ENCODE results near the gene TCAIM. TPM values are rescaled to one million over a fixed set of nuclear protein-coding genes. Genes with fewer than 3 reads are reported as not detected.

TCAIM gene
- total and polyA plus RNA-seq, 2 experiments from 2014 or later: 10.3 to 26.0 TPM

DNA sequence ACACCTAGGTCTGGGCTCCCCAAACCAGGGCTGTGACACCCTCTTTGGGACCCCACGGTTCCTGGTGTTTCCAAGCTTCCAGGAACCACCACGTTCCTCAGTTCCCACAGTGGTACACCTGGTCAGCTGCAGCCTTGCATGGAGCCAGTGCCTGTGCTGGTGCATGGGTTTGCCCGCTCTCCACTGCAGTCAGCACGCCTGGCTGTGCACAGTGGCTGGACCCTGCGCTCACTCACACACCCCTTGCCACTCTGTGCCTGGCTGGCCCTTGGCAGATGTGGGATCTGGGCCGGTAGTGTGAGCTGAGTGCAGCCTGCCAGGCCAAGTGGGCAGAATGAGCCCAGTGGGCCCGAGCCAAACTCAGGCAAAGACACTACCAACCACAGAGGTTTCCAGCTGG lies 48.8 kb downstream of the TCAIM start:
- no peaks in the 10 kb centered on the region for H3F3A ChIP-seq (replicated peaks; ENCODE audit: low read depth)
- TF ChIP-seq STAT1 (IDR thresholded peaks at IDR 0.05; ENCODE audit: unreplicated experiment): no peak
- TF ChIP-seq, protein P1, sequence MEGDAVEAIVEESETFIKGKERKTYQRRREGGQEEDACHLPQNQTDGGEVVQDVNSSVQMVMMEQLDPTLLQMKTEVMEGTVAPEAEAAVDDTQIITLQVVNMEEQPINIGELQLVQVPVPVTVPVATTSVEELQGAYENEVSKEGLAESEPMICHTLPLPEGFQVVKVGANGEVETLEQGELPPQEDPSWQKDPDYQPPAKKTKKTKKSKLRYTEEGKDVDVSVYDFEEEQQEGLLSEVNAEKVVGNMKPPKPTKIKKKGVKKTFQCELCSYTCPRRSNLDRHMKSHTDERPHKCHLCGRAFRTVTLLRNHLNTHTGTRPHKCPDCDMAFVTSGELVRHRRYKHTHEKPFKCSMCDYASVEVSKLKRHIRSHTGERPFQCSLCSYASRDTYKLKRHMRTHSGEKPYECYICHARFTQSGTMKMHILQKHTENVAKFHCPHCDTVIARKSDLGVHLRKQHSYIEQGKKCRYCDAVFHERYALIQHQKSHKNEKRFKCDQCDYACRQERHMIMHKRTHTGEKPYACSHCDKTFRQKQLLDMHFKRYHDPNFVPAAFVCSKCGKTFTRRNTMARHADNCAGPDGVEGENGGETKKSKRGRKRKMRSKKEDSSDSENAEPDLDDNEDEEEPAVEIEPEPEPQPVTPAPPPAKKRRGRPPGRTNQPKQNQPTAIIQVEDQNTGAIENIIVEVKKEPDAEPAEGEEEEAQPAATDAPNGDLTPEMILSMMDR (conservative IDR thresholded peaks at IDR 0.05; ENCODE audit: low read depth in 2 of 2): no peak
- no peak for TF ChIP-seq NANOG (IDR thresholded peaks at IDR 0.05; ENCODE audit: borderline replicate concordance)
- TF ChIP-seq, protein P2, sequence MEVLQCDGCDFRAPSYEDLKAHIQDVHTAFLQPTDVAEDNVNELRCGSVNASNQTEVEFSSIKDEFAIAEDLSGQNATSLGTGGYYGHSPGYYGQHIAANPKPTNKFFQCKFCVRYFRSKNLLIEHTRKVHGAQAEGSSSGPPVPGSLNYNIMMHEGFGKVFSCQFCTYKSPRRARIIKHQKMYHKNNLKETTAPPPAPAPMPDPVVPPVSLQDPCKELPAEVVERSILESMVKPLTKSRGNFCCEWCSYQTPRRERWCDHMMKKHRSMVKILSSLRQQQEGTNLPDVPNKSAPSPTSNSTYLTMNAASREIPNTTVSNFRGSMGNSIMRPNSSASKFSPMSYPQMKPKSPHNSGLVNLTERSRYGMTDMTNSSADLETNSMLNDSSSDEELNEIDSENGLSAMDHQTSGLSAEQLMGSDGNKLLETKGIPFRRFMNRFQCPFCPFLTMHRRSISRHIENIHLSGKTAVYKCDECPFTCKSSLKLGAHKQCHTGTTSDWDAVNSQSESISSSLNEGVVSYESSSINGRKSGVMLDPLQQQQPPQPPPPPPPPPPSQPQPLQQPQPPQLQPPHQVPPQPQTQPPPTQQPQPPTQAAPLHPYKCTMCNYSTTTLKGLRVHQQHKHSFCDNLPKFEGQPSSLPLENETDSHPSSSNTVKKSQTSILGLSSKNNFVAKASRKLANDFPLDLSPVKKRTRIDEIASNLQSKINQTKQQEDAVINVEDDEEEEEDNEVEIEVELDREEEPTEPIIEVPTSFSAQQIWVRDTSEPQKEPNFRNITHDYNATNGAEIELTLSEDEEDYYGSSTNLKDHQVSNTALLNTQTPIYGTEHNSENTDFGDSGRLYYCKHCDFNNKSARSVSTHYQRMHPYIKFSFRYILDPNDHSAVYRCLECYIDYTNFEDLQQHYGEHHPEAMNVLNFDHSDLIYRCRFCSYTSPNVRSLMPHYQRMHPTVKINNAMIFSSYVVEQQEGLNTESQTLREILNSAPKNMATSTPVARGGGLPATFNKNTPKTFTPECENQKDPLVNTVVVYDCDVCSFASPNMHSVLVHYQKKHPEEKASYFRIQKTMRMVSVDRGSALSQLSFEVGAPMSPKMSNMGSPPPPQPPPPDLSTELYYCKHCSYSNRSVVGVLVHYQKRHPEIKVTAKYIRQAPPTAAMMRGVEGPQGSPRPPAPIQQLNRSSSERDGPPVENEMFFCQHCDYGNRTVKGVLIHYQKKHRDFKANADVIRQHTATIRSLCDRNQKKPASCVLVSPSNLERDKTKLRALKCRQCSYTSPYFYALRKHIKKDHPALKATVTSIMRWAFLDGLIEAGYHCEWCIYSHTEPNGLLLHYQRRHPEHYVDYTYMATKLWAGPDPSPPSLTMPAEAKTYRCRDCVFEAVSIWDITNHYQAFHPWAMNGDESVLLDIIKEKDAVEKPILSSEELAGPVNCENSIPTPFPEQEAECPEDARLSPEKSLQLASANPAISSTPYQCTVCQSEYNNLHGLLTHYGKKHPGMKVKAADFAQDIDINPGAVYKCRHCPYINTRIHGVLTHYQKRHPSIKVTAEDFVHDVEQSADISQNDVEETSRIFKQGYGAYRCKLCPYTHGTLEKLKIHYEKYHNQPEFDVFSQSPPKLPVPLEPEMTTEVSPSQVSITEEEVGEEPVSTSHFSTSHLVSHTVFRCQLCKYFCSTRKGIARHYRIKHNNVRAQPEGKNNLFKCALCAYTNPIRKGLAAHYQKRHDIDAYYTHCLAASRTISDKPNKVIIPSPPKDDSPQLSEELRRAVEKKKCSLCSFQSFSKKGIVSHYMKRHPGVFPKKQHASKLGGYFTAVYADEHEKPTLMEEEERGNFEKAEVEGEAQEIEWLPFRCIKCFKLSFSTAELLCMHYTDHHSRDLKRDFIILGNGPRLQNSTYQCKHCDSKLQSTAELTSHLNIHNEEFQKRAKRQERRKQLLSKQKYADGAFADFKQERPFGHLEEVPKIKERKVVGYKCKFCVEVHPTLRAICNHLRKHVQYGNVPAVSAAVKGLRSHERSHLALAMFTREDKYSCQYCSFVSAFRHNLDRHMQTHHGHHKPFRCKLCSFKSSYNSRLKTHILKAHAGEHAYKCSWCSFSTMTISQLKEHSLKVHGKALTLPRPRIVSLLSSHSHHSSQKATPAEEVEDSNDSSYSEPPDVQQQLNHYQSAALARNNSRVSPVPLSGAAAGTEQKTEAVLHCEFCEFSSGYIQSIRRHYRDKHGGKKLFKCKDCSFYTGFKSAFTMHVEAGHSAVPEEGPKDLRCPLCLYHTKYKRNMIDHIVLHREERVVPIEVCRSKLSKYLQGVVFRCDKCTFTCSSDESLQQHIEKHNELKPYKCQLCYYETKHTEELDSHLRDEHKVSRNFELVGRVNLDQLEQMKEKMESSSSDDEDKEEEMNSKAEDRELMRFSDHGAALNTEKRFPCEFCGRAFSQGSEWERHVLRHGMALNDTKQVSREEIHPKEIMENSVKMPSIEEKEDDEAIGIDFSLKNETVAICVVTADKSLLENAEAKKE (CRISPR knock-in tag; IDR thresholded peaks at IDR 0.05): no peak
- peaks cover 3% of the 10 kb centered on the region; the same call in 1 of the 2 replicates for H3K36me3 ChIP-seq (ENCODE audit: insufficient read depth)
- Mint-ChIP-seq H3K9me3 (peaks cover 54% of the 10 kb centered on the region), H3K4me3 (no peak overlapping the region), H3K36me3 (ENCODE audit: low read depth) (peaks cover 38% of the 10 kb centered on the region), H3K27ac (no peak overlapping the region), H3K4me1 (no peaks in the 10 kb centered on the region), H3K27me3 (ENCODE audit: insufficient read depth, low read depth, poor library complexity) (peaks cover 2% of the 10 kb centered on the region)
- H3K9me2 ChIP-seq (ENCODE audit: insufficient read depth): 0 out of 2 replicates have a peak, but pooled peaks cover 4% of the 10 kb centered on the region
- H2AFZ ChIP-seq: no peak overlapping the region
- H3K27ac ChIP-seq (ENCODE audit: low read depth): no peak overlapping the region
- H3K4me1 ChIP-seq (ENCODE audit: insufficient read depth): no peaks in the 10 kb centered on the region
- no peak overlapping the region for H3K4me2 ChIP-seq
- ATAC-seq (no peak), DNase-seq (ENCODE audit: low spot score) (no peak)
- no peaks in the 10 kb centered on the region for H3K79me2 ChIP-seq (replicated peaks; ENCODE audit: insufficient read depth)
- H4K20me1 ChIP-seq (replicated peaks; ENCODE audit: insufficient read depth): no peaks in the 10 kb centered on the region
- H3K27me3 ChIP-seq (ENCODE audit: insufficient read depth): no peaks in the 10 kb centered on the region
- no peak overlapping the region for H3K4me3 ChIP-seq

DNA sequence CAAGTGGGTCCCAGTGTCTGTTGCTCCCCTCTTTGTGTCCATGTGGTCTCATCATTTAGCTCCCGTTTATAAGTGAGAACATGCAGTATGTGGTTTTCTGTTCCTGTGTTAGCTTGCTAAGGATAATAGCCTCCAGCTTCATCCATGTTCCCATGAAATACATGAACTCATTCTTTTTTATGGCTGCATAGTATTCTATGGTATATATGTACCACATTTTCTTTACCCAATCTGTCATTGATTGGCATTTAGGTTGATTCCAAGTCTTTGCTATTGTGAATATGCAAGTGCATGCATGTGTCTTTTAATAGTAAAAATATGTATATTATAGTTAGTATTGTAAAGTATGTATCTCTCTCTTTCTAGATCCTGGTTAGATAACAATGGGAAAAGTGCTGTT lies 53.9 kb downstream of the TCAIM start:
- Histone ChIP-seq H3K9me2 (ENCODE audit: insufficient read depth) (no peaks in the 10 kb centered on the region), H3K4me3 (no peak overlapping the region), H3K4me2 (no peak overlapping the region), H4K20me1 (replicated peaks; ENCODE audit: insufficient read depth) (no peaks in the 10 kb centered on the region), H3K27me3 (ENCODE audit: insufficient read depth) (no peaks in the 10 kb centered on the region), H3K36me3 (ENCODE audit: insufficient read depth) (no peaks in the 10 kb centered on the region; the same call in 1 of the 2 replicates), H3K79me2 (replicated peaks; ENCODE audit: insufficient read depth) (no peaks in the 10 kb centered on the region), H3K27ac (ENCODE audit: low read depth) (no peak overlapping the region), H3F3A (replicated peaks; ENCODE audit: low read depth) (no peaks in the 10 kb centered on the region), H3K4me1 (ENCODE audit: insufficient read depth) (no peaks in the 10 kb centered on the region), H2AFZ (no peak overlapping the region)
- no peak for DNase-seq (ENCODE audit: low spot score)
- Mint-ChIP-seq H3K27ac (no peak overlapping the region), H3K36me3 (ENCODE audit: low read depth) (peaks cover 6% of the 10 kb centered on the region), H3K4me3 (no peak overlapping the region), H3K4me1 (no peaks in the 10 kb centered on the region), H3K27me3 (ENCODE audit: insufficient read depth, low read depth, poor library complexity) (no peaks in the 10 kb centered on the region), H3K9me3 (peaks cover 12% of the 10 kb centered on the region)
- no peak for ATAC-seq
- TF ChIP-seq EZH2 (IDR thresholded peaks at IDR 0.05; ENCODE audit: low read depth, unreplicated experiment) (no peak), JUNB (IDR thresholded peaks at IDR 0.05; ENCODE audit: unreplicated experiment) (no peak), CREB1 (CRISPR knock-in tag; IDR thresholded peaks at IDR 0.05; ENCODE audit: low read depth) (no peak), ZNF331 (CRISPR knock-in tag; IDR thresholded peaks at IDR 0.05; ENCODE audit: low read depth) (no peak), ETS1 (IDR thresholded peaks at IDR 0.05) (no peak)
- TF ChIP-seq, protein P3, sequence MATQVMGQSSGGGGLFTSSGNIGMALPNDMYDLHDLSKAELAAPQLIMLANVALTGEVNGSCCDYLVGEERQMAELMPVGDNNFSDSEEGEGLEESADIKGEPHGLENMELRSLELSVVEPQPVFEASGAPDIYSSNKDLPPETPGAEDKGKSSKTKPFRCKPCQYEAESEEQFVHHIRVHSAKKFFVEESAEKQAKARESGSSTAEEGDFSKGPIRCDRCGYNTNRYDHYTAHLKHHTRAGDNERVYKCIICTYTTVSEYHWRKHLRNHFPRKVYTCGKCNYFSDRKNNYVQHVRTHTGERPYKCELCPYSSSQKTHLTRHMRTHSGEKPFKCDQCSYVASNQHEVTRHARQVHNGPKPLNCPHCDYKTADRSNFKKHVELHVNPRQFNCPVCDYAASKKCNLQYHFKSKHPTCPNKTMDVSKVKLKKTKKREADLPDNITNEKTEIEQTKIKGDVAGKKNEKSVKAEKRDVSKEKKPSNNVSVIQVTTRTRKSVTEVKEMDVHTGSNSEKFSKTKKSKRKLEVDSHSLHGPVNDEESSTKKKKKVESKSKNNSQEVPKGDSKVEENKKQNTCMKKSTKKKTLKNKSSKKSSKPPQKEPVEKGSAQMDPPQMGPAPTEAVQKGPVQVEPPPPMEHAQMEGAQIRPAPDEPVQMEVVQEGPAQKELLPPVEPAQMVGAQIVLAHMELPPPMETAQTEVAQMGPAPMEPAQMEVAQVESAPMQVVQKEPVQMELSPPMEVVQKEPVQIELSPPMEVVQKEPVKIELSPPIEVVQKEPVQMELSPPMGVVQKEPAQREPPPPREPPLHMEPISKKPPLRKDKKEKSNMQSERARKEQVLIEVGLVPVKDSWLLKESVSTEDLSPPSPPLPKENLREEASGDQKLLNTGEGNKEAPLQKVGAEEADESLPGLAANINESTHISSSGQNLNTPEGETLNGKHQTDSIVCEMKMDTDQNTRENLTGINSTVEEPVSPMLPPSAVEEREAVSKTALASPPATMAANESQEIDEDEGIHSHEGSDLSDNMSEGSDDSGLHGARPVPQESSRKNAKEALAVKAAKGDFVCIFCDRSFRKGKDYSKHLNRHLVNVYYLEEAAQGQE (IDR thresholded peaks at IDR 0.05; ENCODE audit: unreplicated experiment): no peak

All from GM23338 (cell line).